A549 treated with RU486 at 1 μM for 4 hours (cell line): ENCODE measurements around the gene GPR143. TPM values are rescaled to one million over a fixed set of nuclear protein-coding genes. Genes with fewer than 3 reads are reported as not detected.

ENCODE experiments used
- total RNA-seq: library from RNA; stranded (reverse); fragments of 200-300 nt; extraction: Qiagen RNA extraction; gene quantifications from 5 replicates; pipeline ENCODE4 v1.2.3, GENCODE V29; 2022; ENCODE audit warnings: low read depth

GPR143 gene
- total RNA-seq, result 0.16 to 0.33 TPM (median 0.27 TPM) in 4 of 5 replicates, not detected in the other

GRCh38 chrX:9765737-9766097 is at the start of gene GPR143:
Gene GPR143 (minus strand): TSS chrX:9765847. CDS start chrX:9765817, 30 bp downstream.

GRCh38 chrX:9785944-9786797 is 20.5 kb upstream of the GPR143 start, which contains the start of gene SHROOM2:
Gene SHROOM2 (plus strand): TSS chrX:9786429. CDS start chrX:9786546, 117 bp downstream.

Other genes with a start within 250 kb of the GPR143 start
- gene SHROOM2, start 20.6 kb upstream of the GPR143 start, total RNA-seq, result 0.27 to 0.35 TPM (median 0.32 TPM) in 5 replicates
- not detected in 5 replicates for gene CLDN34, start 201.5 kb upstream of the GPR143 start, total RNA-seq